Endothelial cell of umbilical vein (primary cell): ENCODE measurements around the gene GAS5.
"Not testable (repeated sequence)": the region's sequence is repeated elsewhere in the genome, so short reads cannot be mapped to it uniquely, and the experiment has no call there.

Source experiments
- POLR2A ChIP-seq: IDR thresholded peaks from 2 replicates; pipeline ENCODE4 v1.6.1; 2012; ENCODE audit warnings: low read depth, mild to moderate bottlenecking, control low read depth, low read length
- TF ChIP-seq, protein P1 (sequence below), 2 donors: IDR thresholded peaks; 1 replicate in 1 of 2; 2 replicates in 1 of 2; pipeline ENCODE4 v1.5.1; 2011; ENCODE audit warnings: low read length in 2 of 2, mild to moderate bottlenecking in 2 of 2, moderate library complexity in 2 of 2, control low read depth in 1 of 2, inconsistent platforms in 1 of 2, low read depth in 1 of 2; ENCODE audit not compliant: insufficient read depth in 1 of 2; ENCODE audit errors: extremely low read depth in 1 of 2

DNA sequence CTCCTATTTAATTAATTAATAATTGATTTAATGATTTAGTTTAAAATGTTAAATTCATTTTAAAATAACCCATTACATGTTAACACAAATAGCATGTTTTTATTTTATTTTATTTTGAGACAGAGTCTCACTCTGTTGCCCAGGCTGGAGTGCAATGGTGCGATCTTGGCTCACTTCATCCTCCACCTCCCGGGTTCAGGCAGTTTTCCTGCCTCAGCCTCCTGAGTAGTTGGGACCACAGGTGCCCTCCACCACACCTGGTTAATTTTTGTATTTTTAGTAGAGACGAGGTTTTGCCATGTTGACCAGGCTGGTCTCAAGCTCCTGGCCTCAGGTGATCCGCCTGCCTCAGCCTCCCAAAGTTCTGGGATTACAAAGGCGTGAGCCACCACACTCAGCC, 8.2 kb downstream of the GAS5 start:
- TF ChIP-seq, protein P1, sequence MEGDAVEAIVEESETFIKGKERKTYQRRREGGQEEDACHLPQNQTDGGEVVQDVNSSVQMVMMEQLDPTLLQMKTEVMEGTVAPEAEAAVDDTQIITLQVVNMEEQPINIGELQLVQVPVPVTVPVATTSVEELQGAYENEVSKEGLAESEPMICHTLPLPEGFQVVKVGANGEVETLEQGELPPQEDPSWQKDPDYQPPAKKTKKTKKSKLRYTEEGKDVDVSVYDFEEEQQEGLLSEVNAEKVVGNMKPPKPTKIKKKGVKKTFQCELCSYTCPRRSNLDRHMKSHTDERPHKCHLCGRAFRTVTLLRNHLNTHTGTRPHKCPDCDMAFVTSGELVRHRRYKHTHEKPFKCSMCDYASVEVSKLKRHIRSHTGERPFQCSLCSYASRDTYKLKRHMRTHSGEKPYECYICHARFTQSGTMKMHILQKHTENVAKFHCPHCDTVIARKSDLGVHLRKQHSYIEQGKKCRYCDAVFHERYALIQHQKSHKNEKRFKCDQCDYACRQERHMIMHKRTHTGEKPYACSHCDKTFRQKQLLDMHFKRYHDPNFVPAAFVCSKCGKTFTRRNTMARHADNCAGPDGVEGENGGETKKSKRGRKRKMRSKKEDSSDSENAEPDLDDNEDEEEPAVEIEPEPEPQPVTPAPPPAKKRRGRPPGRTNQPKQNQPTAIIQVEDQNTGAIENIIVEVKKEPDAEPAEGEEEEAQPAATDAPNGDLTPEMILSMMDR (IDR thresholded peaks at IDR 0.05; ENCODE audit: extremely low read depth in 1 of 2, insufficient read depth in 1 of 2, low read depth in 1 of 2, low read length in 2 of 2), result not testable (repeated sequence)
- not testable (repeated sequence) for TF ChIP-seq POLR2A
